HG03460 (cell line): Measurements from ENCODE around the gene C2CD5.
A peak's percentile ranks its signal among the peaks of the same experiment; 100 is the strongest.
"Not testable (repeated sequence)": the region's sequence is repeated elsewhere in the genome, so short reads cannot be mapped to it uniquely, and the experiment has no call there.

ENCODE experiments used
- ATAC-seq: cut with Tn5 transposase; IDR thresholded peaks from one replicate; pipeline ENCODE4 v1.9.1; 2021; ENCODE audit not compliant: unreplicated experiment

Gene C2CD5

DNA sequence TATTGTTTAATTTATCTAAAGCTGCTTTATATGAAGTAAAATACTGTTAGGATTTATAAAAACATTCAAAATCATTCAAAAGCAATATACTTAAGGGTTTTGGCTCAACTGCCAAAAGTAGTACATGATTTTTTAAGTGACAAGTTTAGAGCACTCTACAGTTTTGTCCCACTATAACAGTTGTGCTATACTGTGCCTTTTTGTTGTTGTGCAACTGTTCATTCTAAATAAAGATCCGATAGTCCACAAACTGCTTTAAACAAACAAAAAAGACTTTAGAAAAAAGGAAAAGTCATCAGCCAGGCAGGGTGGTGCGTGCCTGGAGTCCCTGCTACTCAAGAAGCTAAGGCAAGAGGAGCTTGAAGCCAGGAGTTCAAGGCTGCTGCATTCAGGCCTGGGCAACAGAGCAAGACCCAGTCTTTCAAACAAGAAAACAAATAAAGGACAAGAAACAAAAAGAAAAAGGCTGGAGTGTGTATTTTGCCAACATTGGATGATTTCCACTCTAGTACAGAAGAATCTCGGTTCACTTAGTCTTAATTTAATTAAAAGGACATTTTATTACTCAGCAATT is 7.3 kb downstream of the C2CD5 start:
- no peak for ATAC-seq

DNA sequence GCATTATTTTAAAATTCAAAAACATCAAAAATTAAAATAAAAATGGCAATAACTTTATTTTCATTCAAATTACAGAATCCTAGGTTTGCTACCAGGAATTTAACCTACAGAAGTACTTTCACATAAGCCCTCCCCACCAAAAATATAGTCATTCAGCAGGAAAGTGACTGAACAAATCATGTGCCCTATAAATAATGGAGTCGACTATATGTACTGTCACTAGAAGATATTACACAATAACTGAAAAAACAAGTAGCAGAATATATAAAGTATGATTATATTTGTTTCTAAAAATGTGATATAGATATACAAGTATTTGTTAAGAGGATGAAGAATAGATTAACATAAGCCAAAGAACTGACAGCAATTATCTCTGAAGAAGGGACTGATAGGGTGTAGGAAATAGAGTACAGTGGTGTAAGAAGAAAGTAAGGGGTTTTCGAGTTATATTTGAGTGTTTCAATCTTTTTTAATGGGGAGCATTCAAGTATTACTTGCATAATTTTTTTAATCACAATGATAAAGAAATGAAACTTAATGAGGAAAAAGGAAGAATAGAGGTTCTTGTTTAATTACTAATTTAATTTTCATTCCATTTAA is 7.9 kb downstream of the C2CD5 start:
- no peak for ATAC-seq

DNA sequence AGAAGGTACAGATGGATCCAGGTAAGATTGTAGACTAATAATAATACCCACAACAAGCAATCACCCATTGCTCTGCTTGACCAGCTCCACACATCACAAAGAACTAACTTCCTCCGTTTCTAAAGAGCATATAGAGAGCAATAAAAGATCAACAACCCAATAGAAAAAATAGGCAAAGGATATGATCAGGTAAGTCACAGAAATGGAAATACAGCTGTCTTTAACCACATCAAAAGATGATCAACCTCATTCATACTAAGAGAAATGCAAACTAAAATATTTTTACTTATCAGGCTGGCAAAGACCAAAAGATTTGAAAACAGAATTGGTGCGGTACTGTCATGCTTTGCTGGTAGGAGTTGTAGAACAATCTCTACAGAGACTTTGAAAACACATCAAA is 8.9 kb downstream of the C2CD5 start:
- ATAC-seq, result no peak

DNA sequence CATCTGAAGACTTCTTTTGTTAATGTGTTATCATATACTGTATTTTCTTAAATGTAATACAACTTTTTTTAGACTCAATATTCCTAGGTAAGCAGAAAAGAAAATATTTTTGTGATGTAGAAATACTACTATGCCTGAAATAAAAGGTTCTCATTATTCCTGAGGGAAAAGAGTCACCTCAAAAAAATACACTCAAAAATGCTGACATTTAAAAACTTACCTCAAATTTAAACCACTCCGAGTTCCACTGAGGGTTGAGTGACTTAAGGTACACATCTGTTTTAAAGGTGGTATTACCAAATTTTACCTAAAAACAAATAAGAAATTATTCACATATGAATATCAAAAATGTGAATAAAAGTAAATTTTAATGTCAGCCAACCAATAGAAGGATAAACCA is 9.3 kb downstream of the C2CD5 start:
- ATAC-seq, result no peak

DNA sequence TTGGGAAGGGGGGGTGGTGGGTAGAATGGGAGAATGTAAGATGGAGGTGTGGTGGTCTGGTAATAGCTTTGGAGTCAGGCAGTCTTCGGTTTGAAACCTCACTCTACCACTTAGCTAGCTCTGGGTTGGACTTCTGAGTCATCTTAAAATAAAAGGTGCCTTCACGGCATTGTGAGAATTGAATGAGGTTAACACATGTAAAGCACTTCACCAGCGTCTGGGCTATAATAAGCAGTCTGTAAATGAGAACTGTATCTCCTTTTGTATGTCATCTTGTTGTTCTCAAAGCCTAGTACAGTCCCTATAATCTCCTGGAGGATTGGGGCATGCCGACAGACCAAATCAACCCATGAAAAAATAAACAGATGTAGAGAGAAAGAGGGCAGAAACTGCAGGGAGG is 11.2 kb downstream of the C2CD5 start:
- ATAC-seq, result no peak

DNA sequence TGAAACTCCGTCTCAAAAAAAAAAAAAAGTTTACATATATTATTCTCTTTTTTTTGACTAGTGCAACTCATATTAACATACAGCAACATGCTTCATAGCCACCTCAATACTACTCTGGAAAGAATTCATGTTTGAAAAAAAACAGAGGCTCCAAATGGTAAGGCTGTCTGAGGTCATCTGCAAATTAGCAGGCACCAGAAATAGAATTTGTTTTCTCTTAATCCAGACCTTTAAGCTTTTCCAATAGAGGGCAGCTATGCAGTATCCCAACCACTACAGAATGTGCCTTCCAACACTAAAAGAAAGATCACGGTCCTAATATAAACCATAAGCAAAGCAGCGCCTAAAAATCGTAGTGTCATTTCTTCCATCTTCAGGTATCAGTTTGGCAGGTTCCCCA is 12.0 kb downstream of the C2CD5 start:
- ATAC-seq, result no peak

DNA sequence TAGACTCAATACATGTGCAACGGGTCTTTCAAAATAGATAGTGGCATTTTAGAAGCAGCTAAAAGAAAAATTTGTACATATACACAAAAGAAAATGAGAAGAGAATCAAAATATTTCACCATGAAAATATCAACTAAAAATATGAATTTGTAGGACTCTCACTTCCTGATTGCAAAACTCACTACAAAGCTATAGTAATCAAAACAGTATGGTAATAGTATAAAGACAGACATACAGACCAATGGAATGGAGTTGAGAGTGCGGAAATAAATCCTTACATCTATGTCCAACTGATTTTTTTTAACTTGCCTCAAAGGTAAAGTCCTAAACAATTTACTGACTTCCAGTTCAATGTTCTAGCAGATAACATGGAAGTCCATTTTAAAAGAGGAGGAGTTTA is 13.1 kb downstream of the C2CD5 start:
- no peak for ATAC-seq

DNA sequence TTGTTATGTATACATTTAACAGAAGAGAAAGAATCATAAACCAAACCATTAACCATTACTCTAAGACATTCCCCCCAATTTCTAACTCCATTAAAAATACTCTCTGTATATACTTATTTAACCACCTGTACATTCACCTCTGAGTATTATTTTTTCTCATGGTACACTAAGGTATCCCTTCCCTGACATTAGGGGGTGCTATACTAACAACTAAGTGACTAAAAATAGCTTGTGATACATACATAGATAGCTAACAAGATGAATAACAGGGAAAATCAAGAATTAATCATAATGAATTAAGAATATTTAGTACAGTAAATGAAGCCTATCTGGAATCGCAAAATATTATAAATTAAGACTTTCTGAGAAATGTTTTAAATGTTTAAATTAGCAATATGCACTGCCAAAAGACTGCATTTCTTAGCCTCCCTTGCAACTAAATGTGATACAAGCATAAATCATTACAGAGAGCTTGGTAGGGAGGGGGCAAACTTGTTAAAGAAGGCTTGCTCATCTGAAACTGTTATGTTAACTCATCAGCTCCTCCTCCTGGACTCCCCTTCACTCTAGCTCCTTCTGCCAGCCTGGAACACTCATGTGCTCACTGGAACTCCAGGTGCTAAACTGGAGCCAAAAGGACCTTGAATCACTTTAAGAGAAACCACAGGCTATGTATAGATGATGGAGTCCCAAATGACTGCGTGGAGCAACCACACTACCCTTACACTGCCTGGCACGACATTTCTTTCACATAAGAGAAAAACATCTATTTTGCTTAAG is 14.9 kb downstream of the C2CD5 start:
- peak; percentile 59 for ATAC-seq

DNA sequence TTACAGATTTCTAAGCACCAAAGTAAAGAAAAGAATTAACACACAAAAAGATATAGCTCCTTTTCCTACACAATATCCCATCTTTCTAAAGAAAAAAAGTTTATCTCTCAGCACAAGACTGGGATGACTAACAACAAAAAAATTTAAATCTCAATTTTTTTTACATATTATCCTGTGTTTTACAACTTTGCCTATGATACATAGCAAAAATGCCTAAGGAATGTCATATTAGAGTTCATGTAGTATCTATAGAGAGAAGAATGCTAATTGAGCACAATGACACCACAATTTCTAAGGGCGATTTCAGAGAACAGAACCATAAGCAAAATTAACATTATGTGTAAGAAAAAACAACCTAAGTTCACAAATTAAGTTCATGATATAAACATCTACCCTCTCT is 16.3 kb downstream of the C2CD5 start:
- no peak for ATAC-seq

DNA sequence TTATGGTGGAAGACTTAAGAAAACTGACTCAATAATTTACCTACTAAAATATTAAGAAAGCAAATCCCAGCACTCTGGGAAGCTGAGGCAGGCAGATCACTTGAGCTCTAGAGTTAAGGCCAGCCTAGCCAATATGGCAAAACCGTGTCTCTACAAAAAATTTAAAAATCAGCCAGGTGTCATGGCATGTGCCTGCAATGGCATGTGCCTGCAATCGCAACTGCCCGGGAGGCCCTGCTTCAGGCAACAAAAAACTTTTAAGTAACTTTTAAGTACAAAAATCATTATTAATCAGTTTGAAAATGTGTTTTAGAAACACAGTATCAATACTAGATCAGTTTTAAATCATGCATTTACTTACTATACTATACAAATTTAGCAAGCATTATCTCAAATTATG is 17.5 kb downstream of the C2CD5 start:
- no peak for ATAC-seq

DNA sequence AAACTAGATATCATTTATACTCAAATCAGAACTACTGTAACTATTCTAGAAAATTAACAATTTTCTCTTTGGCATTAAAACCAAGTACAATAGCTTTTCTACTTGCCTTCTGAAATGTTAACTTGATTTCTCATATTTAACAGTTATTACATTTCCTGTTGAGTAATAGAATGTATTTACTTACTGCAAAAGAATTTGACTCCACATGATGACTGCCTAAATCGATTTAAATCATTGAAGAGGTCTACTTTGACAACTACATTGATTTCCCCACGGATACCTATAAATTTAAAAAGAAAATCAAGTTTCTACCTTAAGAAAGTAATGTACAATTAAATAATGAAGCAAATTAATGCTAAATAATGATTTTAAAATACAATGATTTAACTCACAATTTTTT is 18.9 kb downstream of the C2CD5 start:
- ATAC-seq, result no peak

DNA sequence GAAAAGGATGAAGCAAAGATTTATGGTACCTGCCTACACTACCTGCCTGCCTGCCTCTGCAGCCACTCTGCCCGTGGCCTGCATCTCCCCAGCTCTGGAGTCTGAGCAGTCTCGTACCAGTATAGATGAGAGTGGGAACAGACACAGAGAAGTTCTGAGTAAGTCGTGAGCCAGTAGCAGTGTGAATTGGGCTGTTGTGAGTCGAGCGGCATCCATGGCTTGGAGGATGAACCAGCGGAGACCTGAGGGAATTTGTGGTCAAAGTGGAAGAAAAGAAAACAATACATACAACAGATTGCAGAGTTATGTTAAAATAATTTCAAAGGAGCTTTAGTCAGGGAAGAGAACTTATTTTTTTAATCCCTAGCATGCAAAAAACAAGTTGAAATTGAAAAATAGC is 25.3 kb downstream of the C2CD5 start:
- no peak for ATAC-seq

DNA sequence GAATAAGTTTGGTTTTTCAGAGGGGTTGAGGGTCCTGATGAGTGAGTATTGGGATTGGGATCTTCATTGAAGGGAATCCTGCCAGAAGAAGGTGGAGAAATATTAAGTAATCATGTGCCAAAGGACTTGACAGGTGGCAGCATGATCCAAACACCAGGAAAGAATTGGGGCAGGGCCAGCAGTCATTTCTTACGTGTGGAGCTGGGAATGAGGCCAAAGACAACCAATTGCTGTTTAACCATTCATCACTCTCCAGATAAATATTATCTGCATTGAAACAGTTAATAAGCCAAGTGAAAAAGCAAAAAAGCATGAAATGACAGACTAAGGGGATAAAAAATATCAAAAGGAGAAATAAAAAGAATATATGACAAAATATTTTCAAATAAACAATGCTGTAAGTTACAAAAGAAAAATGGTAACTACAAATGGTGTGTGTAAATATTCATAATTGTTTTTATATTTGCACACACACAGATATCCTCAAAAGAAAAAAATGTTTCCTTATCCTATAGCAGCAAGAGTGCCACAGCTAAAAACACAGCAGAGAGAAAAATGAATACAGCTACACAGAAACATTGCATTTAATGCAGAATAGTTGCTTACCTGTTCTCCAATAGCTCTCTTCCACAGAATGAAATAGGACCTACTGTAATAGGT is 26.2 kb downstream of the C2CD5 start:
- ATAC-seq, result no peak

DNA sequence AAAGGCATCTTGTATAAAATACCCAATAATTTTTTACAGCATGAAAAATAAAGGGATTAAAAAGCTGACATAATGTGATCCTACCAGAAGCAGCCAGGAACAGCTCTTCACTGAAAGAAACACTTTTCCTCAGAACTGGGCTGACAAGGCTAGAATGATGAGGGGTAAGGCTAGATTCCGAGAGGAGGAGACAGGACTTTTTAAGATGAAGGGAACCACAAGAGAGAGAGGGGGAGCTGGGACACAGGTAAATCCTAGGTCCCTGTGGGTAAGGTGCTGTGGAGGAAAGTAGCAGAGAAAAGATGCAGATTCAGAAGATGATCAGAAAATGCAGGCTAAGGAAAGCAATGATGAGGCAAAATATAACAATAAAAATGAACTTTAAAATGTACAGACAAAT is 29.5 kb downstream of the C2CD5 start:
- ATAC-seq, result no peak

DNA sequence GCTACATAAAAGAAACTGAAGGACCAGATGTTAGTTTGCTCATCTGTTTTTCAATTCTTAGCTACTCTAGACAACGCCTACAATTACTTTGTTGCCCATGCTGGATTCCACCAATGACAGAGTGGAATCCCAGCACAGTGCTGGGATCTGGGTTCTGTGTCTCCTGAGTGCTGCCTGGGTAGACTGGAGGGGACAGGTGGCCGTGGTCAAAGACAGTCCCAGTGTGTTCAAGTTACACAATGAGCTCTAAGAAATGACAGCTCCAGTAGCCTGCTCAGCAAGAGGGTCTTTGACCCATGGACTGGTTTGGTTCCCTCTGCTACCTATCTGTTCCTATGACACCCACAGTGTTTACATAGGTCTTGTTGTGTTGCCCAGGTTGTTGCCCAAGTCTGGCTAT is 38.5 kb downstream of the C2CD5 start:
- ATAC-seq, result no peak

DNA sequence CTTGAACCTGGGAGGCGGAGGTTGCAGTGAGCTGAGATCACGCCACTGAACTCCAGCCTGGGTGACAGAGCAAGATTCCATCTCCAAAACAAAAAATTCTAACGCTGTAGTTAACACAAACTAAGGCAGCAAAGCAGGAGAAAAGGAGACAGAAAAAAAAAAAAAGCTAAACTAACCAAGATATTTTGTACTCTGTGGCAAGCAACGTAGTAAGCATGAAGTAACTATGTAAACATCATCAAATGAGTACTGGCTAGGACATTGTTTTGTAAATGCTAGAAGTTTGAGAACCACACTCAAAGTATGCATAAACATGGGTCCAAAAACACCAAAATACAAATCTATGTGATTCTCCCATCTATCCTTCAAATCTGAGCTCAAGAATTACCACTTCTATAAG is 44.2 kb downstream of the C2CD5 start:
- ATAC-seq, result no peak

DNA sequence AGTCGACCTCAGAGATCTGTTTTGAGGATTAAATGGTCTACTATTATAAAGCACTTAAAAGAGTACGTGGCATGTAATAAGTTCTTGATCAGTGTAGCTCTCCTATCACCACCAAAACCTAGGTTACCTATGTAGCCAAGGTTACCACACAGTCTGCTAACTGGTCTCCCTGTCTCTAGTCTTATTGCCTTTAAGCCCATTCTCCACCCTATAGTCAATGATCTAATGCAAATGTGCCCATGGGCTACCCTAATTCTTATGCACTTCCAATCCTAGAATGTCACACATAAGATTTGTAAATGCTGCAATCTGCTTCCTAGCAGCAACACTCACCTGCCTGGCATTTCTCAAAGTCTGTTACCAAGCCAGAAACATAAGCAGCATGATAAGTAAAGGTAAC is 44.9 kb downstream of the C2CD5 start:
- no peak for ATAC-seq

DNA sequence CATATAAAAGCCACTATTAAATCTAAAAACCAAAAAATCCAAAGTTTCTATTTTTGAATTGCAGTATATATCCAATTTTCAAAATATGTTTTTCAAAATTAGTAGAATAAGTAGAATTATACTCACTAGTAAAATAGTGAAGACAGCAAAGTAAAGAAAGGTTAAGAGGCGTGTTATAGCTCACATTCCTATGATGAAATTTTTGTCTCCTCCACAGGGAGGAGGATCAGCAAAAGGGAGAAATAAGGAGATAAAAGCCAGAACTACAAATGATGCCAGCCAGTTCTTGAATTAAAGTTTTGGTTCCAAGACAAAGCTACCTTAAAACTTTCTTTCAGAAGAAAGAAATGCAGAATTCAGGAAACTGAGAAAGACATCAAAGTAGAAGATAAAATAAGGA is 50.0 kb downstream of the C2CD5 start:
- ATAC-seq, result no peak

DNA sequence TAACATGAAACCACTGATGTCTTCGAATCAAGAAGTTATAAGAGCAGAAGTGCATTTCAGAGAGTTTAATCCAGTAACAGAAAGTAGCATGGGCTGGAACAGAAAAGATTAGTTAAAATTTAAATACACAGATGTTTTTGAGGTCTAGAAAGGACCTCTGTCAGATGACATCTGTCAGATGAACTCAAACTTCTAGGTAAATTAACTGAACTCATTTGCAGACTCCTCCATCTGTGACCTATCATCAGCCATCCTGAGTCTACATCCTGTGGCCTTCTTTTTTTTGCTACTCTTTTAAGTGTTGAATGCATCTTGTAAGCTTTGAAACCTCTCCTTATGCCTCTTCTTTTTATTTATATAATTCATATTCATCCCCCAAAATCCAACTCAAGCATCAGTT is 53.3 kb downstream of the C2CD5 start:
- peak; percentile 77 for ATAC-seq

DNA sequence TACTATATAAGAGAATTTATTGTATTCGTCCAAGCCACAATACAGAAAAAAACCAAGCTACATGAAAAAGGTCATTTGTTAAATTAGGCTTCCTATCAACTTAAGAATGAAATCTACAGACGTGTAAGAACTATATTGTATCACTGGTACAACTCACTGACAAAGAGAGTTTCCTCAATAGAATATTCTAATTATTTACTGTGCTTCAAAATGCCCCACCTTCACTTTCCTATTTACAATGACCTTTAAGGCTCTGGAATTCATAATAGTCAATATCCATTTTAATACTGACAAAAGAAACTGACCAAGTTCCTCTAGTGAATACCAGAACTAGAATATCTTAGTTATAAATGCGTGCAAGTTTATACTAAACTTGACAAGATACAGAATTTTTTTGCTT is 55.9 kb downstream of the C2CD5 start:
- ATAC-seq, result no peak

DNA sequence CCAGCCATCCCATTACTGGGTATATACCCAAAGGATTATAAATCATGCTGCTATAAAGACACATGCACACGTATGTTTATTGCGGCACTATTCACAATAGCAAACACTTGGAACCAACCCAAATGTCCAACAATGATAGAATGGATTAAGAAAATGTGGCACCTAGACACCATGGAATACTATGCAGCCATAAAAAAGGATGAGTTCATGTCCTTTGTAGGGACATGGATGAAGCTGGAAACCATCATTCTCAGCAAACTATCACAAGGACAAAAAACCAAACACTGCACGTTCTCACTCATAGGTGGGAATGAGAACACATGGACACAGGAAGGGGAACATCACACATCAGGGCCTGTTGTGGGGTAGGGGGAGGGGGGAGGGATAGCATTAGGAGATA is 56.7 kb downstream of the C2CD5 start:
- ATAC-seq, result not testable (repeated sequence)

DNA sequence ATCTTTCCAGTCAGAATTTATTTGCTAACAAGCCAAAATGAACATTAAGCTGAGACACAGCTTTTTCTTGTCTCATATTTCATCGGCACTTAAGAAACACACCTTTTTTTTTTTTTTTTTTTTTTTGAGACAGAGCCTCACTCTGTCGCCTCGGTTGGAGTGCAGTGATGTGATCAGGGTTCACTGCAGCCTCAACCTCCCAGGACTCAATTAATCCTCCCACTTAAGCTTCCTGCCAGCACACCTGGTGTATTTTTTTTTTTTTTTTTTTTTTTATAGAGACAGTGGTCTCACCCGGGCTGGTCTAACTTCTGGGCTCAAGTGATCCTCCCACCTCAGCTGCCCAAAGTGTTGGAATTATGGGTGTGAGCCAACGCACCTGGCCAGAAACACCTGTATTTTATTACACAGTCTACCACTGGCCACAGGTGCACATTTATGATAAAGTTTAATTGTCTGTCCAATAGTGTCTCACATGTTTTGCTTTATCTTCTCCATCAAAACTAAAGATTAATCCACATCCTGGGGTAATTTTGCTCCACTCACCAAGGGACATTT is 62.7 kb downstream of the C2CD5 start:
- ATAC-seq, result no peak
